RCC 7860 (cell line): ENCODE data around the gene EPS8L2.
A peak's percentile ranks its signal among the peaks of the same experiment; 100 is the strongest.

Experiments used
- DNase-seq: peaks from one replicate; pipeline ENCODE4 v3.0.0-alpha.2; 2015; ENCODE audit warnings: low spot score
- FAIRE-seq: peaks from 2 replicates; lab custom pipeline; 2012; peaks lifted over from hg19 to GRCh38; lab: Jason Lieb, UNC

Gene EPS8L2

DNA sequence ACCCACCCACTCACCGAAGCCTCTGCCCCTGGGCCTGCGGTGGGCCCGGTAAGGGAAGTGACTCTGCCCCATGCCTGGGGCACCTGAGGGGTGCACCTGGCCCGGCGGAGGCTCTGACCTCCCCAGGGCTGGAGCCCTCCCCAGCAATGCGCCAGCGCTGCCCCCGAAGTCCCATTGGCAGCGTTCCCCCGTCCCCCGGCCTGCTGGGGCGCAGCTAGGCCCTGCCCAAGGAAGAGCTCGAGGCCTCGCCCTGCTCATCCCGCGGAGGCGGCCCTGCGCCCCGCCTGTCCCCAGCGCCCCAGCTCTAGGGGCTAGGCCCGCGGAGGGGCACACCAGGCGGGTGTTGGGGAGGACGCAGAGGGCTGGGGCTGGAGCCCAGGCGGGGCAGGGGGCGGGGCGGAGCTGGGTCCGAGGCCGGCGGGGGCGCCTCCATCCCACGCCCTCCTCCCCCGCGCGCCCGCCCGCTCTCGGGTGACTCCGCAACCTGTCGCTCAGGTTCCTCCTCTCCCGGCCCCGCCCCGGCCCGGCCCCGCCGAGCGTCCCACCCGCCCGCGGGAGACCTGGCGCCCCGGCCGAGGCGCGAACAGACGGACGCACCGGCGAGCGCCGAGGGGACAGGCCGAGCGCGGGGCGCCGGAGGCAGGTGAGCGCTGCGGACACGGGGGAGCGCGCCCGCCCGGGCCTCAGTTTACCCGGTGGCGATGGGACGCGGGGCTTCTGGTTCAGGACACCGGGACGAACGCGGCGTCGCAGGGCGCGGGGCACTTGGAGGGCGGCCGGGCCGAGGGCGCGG is at the start of gene EPS8L2:
EPS8L2 (plus strand) TSS at position 586 of the 793 bp plus-strand sequence. CDS start 3,177 bp downstream, outside the sequence.
- FAIRE-seq (no peak), DNase-seq (peak; percentile 46)

- DNase-seq (no peak), FAIRE-seq (no peak)
These were observed 49.6 kb upstream of the EPS8L2 start for GRCh38 chr11:656426-656825.

DNA sequence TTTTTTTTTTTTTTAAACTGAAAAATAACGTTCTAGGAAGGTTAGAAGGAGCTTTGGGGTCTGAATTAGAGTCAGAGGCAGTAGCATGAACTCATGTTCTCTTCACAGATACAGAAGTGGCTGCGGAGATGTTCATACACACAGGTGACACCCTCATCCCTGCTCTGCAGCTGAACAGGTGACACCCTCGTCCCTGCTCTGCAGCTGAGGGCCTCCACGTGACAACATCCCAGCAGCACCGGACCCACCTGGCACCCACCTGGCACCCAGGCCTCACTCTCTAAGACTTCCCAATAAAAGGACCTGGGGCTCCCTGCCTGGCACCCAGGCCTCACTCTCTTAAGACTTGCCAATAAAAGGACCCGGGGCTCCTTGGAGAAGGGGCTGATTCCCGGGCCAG is 49.2 kb upstream of the EPS8L2 start:
- DNase-seq (no peak), FAIRE-seq (no peak)

DNA sequence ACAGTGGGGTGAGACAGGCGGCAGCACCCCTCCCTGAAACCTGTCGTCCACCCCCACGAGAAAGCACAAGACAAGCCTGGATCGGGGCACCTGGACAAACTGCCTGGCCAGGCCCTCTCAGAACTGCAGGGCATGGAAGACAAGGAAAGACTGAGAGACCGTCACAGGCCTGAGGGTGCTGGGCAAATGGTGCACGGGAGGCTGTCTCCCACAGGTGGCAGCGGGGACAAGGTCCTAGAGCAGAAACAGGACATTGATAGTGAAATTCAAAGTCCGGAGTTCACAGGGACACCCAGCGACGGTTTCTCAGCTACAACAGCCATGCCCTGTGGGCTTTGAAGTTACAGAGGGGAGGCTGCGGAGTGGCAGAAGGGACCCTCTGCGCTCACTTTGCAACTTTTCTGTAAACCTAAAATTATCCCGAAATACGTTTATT is 48.3 kb upstream of the EPS8L2 start:
- FAIRE-seq: no peak

GRCh38 chr11:659532-660085 is 46.4 kb upstream of the EPS8L2 start:
- DNase-seq (no peak), FAIRE-seq (no peak)

More for the DNA sequence above, 48.3 kb upstream of the EPS8L2 start:
- DNase-seq: no peak

- DNase-seq (no peak), FAIRE-seq (no peak)
These were observed 45.8 kb upstream of the EPS8L2 start for GRCh38 chr11:660281-660680.

DNA sequence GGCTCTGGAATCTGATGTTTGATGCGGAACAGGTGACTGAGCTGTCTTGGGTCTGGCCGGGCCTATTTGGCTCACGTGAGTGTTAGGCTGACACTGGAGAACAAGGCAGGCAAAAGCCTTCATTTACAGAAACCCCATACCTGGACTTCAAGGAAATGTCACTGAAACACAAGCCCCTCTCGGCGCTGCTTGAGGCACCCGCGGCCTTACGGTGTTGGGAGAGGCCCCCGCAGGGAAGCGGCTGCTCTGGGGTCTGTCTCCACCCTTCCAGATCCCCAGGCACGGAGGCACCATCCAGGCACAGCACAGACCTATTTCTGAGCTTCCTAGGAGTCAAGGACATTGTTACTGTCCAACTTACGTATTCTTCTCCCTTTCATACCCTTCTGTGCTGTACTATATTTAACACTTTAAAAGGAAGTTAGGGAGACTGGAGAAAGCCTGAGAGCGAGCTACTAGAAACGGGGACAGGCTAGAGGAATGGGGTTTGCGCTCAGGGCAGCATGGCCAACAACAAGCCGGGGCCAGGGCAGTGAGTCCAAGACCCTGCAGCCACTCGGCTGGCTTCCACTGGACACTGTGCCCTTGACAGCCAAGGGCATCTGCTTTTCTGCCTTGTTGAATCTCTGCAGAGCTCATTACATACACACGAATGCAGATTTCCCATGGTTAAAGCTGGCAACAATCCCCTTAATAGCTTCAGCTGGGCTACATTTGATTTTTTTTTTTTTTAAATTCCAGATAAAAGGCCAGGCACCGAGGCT is 45.2 kb upstream of the EPS8L2 start:
- no peak for DNase-seq
- FAIRE-seq: no peak

DNA sequence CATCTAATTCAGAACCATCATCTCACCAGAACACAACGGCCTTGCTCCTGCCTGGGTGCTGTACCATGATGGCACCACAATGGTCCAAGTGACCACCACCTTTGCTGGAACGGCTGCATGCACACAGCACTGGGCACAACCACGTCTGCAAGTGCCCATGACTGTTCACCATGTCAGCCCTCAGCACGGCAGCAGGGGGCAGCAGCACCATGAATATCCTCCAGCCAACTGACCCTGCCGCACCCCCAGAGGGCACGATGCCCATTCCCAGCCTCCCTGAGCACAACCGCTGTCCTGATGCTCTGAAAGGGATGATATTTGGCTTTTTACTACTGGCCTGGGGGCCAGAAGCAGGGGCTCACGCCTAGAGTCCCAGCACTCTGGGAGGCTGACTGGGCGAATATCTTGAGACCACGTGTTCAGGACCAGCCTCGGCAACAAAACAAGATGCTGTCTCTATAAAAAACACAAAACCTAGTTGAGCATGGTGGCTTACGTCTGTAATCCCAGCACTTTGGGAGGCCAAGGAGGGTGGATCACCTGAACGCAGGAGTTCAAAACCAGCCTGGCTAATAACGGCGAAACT is 43.2 kb upstream of the EPS8L2 start:
- FAIRE-seq (no peak), DNase-seq (peak; percentile 32)

GRCh38 chr11:665062-665703 is 40.8 kb upstream of the EPS8L2 start:
- no peak for DNase-seq
- no peak for FAIRE-seq

DNA sequence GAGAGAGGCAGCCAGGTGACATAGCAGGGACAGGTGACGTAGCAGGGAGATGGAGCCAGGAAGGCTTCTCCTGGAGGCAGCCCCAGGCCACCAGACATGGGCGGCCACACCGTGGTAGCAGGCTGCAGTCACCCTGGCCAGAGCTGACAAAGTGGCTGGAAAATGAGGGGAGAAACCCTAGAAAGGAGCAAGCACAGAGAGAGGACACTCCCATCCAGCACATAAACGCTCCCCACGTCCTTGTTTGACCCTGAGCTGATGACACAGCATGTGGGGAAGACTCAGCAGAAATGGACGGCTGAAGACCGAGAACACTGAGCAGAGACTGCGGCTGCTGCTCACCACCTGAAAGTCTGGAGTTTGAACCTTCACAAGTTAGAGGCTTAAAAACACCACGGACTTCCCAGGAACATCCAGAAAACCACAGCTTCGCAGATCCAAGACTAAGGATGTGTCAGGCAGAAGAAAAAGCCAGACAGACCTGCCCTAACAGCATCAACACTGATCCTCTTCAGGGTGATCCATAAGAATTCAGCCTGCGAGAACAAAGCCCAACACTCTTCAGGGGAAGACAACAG is 40.2 kb upstream of the EPS8L2 start:
- FAIRE-seq (no peak), DNase-seq (no peak)

DNA sequence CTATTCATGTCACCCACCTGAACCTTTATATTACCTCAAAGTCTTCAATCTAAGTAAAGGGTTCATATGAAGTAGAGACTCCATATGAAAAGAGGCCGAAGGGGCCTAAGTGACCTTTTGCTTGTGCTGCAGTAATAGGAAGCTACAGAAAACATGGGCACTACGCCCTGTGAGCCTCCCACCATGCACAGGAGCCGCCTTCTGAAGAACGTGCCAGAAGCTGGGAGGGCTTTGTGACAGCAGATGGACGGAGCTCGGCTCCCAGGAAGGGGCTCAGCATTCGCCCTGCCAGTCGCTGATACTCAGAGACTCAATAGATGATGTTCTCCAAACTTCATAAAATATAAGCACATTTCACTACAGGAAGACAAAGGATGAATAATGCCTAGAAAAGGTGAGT is 32.2 kb upstream of the EPS8L2 start:
- FAIRE-seq (no peak), DNase-seq (no peak)

GRCh38 chr11:674406-674805 is 31.6 kb upstream of the EPS8L2 start:
- no peak for DNase-seq

GRCh38 chr11:678297-678696 is 27.7 kb upstream of the EPS8L2 start:
- no peak for FAIRE-seq
- no peak for DNase-seq

More at GRCh38 chr11:674406-674805, 31.6 kb upstream of the EPS8L2 start:
- FAIRE-seq: no peak

- FAIRE-seq (no peak), DNase-seq (no peak)
These were observed 26.5 kb upstream of the EPS8L2 start for GRCh38 chr11:679271-680207.

GRCh38 chr11:680476-680875 is 25.6 kb upstream of the EPS8L2 start:
- no peak for FAIRE-seq

DNA sequence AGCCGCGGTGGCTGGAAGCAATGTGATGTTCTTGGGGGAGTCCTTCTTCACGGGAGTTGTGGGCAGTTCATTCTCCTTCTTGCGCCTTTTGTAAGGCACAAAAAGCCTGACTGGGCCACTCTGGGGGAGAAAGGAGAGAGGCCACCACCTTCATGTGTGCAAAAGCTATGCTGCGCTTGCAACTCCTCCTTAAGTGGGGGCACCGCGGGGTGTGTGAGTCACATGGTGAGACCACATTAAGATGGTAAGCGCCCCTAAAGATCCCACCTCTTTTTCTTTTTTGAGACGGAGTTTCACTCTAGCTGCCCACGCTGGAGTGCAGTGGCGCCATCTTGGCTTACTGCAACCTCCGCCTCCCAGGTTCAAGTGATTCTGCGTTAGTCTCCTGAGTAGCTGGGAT is 25.1 kb upstream of the EPS8L2 start:
- DNase-seq (no peak), FAIRE-seq (no peak)

More at GRCh38 chr11:680476-680875, 25.6 kb upstream of the EPS8L2 start:
- DNase-seq: no peak

DNA sequence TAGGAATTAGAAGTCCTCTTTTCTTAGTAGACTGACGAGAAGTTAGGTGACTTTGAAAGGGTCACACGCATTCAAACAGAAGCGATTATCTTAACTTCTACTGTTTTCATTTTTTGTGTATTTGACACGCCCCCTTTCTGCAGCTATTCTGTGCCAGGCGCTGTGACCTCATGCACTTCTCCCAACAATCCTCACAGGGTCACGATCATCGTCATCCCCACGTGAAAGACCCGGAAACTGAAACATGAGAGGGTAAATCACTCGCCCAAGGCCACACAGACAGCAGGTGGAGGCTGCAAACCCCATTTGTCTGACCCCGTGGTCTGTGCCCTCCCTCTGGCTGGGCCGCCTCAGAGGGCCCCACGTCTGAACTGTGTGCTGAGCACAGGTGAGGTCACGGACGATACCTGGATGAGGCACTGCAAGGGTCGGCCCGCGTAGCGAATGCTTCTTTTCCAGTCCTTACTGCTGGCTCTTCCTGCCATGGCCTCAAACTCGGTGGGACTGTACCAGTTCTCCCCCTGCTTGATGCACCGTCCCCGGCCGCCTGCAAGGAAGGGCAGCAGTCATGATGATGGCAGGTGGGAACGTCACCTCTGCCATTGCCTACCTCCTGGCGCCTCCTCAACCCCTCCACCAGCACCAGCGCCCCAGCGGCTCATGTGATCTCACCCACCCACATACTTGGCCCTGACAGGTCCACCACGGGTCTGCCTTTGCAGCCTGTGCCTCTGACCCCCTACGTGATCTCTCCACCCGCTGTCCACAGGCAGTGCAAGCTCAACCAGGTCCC is 19.4 kb upstream of the EPS8L2 start:
- FAIRE-seq (no peak), DNase-seq (no peak)

DNA sequence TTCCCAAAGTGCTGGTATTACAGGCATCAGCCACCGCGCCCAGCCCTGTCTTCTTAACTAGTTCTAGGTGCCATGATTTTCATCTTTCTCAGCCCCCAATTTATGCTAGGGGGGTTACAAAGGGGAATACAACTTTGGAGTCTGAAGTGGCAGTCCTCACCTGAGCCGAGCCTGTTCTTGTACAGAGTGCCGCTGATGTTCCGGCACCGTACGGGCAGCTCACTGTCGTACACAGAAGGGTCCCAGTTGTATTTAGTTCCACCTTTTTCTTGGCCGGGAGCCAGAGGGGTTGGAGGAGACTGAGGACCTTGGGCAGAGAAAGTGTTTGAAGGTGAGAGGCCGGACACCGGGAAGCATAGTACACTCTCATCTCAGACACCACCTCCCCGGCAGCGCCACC is 18.3 kb upstream of the EPS8L2 start:
- FAIRE-seq: no peak
- DNase-seq: no peak

DNA sequence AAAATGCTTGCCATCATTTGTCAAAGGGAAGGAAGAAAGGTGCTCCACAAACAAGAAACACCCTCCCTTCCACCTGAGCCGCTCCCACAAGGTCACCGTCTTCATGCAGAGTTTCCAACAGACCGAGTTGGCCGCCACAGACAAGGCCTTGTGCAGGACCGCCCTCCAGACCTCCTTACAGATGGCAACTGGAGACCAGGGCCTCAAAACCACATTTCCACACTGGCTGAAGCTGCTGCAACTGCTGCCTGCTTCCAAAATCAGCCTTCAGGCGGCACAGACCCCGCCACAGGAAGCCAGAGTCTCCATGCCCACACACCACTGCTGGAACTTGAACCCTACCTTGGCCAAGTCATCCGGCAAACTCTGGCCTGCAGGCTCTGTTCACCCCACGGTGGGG is 17.4 kb upstream of the EPS8L2 start:
- no peak for FAIRE-seq

More for the DNA sequence above, 17.4 kb upstream of the EPS8L2 start:
- DNase-seq: no peak
